ENCODE measurements around the gene KDM4C.

- TF ChIP-seq CTCF (IDR thresholded peaks at IDR 0.05 in 2 of 3, conservative IDR thresholded peaks at IDR 0.05 in 1 of 3; ENCODE audit: borderline replicate concordance in 1 of 3, insufficient read depth in 1 of 3, low read depth in 2 of 3, low read length in 2 of 3), result no peak
- no peak for TF ChIP-seq MAX (IDR thresholded peaks at IDR 0.05)
Measured at GRCh38 chr9:7149258-7149657, 391.5 kb downstream of the KDM4C start.
